ENCODE measurements around the gene GRK4.

DNA sequence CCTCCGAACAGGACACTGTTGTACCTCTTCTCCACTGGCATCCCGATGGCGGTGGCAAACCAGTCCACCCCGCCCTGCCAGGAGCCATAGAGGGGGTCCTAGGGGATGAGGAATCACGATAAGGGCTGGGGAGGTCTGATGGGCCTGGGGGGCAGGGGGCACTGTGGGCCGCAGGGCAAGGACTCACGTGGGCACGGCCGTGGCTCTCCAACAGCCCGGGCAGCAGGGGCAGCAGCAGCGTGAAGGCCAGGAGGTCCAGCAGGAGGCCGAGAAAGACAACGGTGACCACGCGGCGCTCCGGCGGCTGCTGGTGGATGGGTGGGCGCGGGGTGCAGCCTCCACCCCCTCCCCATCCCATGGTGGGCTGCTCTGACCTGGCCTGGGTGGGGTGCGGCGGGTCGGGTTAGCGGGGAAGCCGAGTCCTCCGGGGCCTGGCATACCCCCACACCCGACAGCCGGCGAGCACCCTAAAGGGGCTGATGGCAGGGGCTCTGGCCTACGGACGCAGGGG is 29.8 kb upstream of the GRK4 start:
- TF ChIP-seq, protein P1, sequence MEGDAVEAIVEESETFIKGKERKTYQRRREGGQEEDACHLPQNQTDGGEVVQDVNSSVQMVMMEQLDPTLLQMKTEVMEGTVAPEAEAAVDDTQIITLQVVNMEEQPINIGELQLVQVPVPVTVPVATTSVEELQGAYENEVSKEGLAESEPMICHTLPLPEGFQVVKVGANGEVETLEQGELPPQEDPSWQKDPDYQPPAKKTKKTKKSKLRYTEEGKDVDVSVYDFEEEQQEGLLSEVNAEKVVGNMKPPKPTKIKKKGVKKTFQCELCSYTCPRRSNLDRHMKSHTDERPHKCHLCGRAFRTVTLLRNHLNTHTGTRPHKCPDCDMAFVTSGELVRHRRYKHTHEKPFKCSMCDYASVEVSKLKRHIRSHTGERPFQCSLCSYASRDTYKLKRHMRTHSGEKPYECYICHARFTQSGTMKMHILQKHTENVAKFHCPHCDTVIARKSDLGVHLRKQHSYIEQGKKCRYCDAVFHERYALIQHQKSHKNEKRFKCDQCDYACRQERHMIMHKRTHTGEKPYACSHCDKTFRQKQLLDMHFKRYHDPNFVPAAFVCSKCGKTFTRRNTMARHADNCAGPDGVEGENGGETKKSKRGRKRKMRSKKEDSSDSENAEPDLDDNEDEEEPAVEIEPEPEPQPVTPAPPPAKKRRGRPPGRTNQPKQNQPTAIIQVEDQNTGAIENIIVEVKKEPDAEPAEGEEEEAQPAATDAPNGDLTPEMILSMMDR (IDR thresholded peaks at IDR 0.05) = no peak
- TF ChIP-seq POLR2A (IDR thresholded peaks at IDR 0.05) = no peak
